Peyer's patch (tissue), 4 donors: ENCODE data around the gene LURAP1L.

ENCODE experiments used
- CTCF ChIP-seq, 6 experiments: fragments of 450-650 bp in 4 of 6; fragments of 200-600 bp in 2 of 6; sonication (generic) in 1 of 6; IDR thresholded peaks; one replicate each; pipeline ENCODE4 v1.5.1; 2017 to 2019; ENCODE audit warnings: antibody characterized with exemption in 6 of 6, mild to moderate bottlenecking in 3 of 6, moderate library complexity in 1 of 6
- POLR2A ChIP-seq, 2 donors: fragments of 450-650 bp; IDR thresholded peaks; one replicate each; pipeline ENCODE4 v1.5.1; 2017; ENCODE audit warnings: antibody characterized with exemption in 2 of 2, mild to moderate bottlenecking in 2 of 2, moderate library complexity in 2 of 2

GRCh38 chr9:12847561-12847960 lies 72.7 kb downstream of the LURAP1L start:
- TF ChIP-seq CTCF (IDR thresholded peaks at IDR 0.05) = no peak
- no peak for TF ChIP-seq POLR2A (IDR thresholded peaks at IDR 0.05)
